GM19372 (cell line): ENCODE measurements around the gene ARHGAP22.

Experiments used
- ATAC-seq: cut with Tn5 transposase; IDR thresholded peaks from one replicate; pipeline ENCODE4 v1.9.1; 2021; ENCODE audit warnings: mild to moderate bottlenecking, low read depth, moderate library complexity; ENCODE audit not compliant: unreplicated experiment

Gene ARHGAP22

GRCh38 chr10:48412933-48413332 lies 191.9 kb downstream of the ARHGAP22 start:
- ATAC-seq: no peak

- ATAC-seq: no peak
Measured at GRCh38 chr10:48412081-48412480, 192.8 kb downstream of the ARHGAP22 start.

DNA sequence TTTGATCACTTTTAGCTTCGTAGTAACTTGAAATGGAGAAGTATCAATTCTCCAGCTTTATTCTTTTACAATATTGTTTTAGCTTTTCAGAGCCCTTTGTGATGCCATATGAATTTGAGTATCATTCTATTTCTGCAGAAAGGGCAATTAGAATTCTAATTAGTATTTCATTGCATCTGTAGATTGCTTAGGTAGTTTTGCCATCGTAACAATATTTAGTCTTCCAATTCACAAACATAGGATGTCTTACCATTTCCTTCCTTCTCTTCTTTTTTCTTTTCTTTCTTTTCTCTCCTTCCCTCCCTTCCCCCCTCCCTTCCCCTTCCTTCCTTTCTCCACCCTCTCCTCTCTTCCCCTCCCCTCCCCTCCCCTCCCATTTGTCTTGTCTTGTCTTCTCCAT lies 193.4 kb downstream of the ARHGAP22 start:
- ATAC-seq: no peak

GRCh38 chr10:48410503-48410902 lies 194.4 kb downstream of the ARHGAP22 start:
- no peak for ATAC-seq

GRCh38 chr10:48406658-48407057 lies 198.2 kb downstream of the ARHGAP22 start:
- ATAC-seq: no peak

DNA sequence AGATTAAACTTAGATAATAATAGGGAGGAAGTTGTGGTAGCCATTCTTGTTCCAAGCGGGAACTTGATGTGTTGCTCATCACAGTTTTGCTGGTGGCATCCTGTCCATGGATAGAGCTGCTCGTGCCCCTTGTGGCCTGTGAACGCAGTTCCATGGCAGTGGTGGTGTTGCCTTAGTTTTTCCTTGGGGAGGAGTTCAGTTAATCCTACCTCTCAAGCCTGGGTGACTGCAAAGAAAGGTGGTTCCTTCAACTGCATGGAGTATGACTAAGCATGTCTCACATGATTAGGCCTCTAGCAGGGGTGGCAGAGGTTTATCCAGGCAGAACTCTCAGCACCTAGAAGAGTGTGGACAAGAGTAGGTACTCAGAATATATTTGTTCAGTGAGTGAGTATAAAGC lies 198.7 kb downstream of the ARHGAP22 start:
- no peak for ATAC-seq

DNA sequence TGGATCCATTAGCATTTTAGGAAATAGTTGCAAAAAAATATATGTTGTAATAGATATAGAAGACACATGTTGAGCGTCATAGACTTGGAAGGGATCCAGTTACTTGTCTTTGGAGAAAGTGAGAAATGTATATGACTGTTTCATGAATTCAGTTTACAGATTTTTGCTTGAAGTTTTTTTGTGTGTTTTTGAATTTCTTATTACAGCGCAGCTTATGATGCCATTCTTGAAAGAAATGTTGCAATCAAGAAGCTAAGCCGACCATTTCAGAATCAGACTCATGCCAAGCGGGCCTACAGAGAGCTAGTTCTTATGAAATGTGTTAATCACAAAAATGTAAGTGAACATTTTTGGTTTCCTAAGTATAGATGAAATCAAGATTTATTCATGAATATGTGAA lies 200.2 kb downstream of the ARHGAP22 start:
- ATAC-seq: no peak

DNA sequence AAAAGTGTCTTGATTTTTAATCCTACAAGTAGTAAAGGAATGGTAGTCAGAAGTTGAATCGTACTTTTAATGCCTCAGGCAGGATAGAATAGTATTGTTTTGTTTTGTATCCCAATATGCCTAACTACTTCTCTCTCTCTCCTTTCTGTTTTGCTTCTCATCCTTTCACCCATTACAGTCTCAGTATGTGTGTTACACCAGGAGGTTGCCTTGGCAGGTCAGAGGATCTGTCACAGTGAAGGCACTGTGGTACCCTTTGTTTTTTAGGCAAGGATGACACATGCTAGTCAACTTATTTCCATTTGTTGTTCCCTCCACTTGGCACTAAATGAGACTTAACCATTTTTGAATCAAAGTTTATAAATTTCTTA lies 204.0 kb downstream of the ARHGAP22 start:
- no peak for ATAC-seq

DNA sequence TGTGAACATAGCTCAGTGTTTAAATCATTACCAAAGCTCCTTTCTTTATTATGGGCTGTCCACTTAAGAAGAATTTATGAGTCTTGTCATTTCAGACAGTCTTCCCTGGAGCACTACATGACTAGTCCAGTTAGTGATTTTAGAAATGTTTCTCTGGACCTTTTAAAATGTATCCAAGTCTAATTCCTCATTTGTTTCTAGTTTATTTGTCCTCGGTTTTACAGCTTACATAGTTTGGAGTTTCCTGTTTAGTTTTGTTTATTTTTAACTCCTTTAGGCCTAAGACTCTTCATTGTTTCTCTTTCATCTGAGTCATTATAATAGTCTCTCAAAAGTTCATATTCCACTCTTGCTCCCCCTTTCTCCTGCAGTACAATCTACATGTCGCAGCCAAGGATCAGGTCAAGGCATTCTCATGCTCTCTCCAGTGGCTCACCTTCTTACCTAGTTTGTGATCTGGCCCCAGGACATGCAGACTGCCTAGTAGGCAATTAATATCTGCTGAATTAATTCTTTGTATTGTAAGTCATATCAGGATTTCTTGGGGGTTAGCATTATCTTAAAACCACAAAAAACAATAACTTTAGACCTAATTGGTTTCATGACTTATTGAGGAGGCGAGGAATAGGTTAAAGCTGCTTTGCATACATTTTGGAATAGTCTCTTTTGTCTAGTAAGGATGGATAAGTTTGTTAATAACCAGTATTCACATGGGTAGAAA lies 204.6 kb downstream of the ARHGAP22 start:
- ATAC-seq: no peak

- no peak for ATAC-seq
Measured at GRCh38 chr10:48399551-48399950, 205.3 kb downstream of the ARHGAP22 start.

DNA sequence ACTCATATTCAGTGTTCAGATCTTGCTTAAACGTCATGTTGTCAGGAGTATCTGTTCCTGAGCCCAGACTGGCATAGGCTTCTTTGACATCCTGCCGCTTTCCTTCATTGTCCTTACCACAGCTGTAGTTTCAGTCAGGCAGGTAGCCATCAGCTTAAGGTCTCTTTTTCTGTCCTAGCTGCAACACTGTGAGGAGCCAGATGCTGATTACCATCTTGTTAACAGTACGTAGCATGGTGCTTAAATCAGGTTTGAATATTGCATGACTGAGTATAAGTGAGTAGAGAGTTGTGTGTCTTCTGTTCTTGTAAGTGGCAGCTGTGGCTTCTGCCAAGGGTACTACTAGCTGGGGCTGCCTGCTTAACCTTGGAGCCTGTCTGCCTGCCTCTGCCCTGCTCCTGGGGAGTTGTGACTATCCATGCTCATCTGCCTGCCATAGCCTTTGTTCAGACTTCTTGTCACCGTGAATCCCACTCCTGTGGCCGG lies 205.8 kb downstream of the ARHGAP22 start:
- ATAC-seq: no peak

GRCh38 chr10:48398261-48398660 lies 206.6 kb downstream of the ARHGAP22 start:
- no peak for ATAC-seq
